GM19193 (cell line): Measurements from ENCODE around the gene PIGS.
A peak's percentile ranks its signal among the peaks of the same experiment; 100 is the strongest.

Experiments used
- POLR2A ChIP-seq: IDR thresholded peaks from 4 replicates; pipeline ENCODE4 v1.6.1; 2011; ENCODE audit not compliant: insufficient read depth, insufficient read length; ENCODE audit errors: extremely low read depth

Gene PIGS

DNA sequence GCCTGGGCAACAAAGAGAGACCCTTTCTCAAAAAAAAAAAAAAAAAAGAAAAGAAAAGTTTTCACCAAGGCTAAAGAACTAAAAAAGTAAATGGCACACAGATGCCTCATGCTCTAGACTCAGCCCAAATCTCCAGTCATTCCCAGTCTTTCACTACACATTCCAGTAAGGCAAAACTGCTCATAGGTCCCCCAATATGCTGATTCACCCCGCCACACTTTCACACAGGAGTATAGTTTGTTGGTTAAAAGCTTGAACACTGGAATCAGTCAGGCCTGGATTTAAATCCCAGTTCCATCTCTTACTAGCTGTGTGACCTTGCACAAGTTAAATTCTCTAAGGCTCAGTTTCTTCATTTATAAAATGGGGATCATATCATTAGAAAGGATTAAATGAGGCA lies 1.9 kb downstream of the PIGS start:
- TF ChIP-seq POLR2A: no peak

DNA sequence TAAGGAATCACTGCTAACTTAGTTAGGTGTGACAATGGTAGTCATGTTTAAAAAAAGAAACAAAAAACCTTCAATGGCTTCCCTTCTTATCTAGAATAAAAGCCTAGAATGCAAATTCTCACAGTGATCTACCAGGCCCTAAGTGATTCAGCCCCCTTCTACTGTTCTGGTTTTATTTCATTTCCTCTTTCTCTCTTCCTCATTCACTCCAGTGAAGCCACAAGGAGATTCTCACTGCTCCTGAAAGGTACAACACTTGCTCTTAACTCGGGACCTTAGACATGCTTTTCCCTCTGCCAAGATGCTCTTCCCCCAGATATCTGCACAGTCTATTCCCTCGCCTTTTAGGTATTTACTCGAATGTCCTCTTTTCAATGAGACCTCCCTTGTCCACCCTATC lies 3.7 kb downstream of the PIGS start:
- no peak for TF ChIP-seq POLR2A

DNA sequence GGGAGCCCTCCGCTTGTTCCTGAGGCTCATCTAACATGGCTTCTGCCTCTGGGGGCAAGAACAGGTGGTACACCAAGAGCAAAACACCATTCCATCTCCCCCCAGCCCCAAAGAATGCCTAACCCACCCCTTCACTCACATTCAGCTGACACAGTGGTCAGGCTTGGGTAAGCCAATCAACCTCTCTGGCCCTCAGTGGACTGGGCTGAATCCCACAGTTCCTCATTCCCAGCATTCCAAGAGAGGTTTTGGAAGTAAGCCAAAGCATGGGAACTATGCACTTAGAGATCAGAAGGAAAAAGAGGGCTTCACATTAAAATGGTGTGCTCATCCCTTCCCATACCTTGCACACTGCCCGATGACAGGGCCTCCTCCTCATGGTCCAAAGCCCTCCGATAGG lies 7.8 kb downstream of the PIGS start:
- no peak for TF ChIP-seq POLR2A

DNA sequence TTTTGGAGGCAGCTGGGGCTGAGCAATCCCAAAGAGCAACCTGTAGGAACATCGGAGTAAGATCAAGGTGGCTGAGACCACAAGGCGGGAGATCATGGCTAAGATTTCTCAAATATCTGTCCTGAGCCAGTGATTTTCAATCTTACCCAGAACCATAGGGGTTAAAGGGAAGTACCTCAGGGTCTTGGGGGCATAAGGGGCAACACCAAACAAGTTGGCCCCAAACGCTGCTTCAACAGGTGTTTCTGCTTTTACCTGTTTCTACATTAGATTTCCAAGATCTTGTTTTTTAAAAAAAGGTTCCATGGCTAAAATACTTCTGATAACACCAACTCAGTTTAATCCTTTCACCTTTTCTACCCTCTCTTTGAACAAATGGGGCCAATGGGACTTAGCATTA lies 16.3 kb downstream of the PIGS start:
- no peak for TF ChIP-seq POLR2A

- TF ChIP-seq POLR2A: no peak
These were observed 16.8 kb downstream of the PIGS start for GRCh38 chr17:28554565-28554964.

GRCh38 chr17:28553000-28553505 lies 18.3 kb downstream of the PIGS start:
- TF ChIP-seq POLR2A: no peak

DNA sequence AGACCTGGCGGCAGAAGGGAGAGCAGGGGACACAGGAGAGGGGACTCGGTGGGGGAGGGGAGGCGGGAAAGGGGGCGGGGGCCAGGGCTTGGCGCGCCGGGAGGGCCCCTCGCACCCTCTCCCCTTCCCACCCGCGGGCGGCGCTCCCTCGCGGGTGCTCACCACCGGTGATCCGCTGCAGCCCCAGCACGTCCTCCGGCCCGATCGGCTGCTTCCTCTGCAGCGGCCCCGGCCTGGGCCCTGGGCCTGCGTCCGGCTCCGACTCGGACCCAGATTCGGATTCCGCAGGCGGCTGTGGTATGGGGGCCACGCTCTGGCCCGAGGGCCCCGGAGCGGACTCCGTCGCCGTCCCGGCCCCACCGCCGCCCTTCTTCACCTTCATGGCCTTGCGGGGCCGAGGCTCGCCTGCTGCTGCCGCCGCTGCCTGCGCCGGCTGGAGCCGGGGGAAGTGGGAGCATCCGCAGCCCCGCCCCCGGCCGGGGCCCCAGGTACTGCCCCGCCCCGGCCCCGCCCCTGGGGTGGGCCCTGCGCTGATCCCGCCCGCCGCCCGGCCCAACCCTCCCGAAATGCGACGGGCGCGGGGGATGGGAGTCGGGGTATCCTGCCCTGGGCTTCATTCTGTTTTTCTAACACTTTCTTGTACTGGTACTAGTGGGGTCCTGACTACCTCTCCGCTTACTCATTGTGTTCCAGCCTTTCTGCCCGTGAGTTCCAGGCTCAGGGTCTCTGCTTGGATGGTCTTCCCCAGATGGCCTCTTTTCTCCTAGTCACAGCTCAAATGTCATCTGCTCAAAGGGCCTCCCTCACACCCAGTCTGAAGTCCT lies 18.9 kb downstream of the PIGS start, which contains the start of gene UNC119:
UNC119 (minus strand) TSS at position 449 of the 824 bp plus-strand sequence; CDS start at position 382, 67 bp downstream.
- TF ChIP-seq POLR2A: peak; percentile 87

DNA sequence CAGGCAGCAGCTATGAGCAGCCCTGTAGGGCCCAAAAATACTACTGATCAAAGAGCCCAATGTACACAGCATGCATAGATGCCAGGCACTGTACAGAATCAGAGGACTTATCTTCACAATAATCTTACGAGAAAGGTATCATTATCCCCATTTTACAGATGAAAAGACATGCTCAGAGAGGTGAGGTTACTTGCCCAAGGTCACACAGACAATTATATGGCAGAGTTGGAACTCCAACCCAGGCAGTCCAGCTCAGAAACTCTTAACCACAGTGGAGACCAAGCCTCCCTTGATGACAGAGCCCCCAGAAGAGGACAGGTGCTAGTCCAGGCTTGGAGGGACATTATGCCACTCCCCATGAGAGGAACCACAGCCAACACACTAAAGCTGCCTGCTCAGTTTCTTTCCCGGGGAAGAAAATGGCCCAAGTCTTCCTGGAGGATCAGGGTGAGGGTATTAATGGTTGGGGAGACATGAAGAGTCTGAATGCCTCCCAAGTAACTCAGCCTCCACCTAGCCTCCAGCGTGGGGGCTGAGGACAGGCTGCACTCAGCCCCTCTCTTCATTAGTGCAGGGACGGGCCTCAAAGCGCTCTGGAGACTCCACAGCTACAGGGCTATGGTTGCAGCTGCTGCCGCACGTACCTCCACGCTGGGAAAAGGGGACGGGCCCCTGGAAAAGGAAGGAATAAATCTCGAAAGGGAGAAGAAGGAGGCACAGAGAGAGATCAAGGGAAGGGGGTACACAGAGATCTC lies 19.7 kb downstream of the PIGS start:
- TF ChIP-seq POLR2A: no peak

- no peak for TF ChIP-seq POLR2A
These were observed 20.5 kb downstream of the PIGS start for GRCh38 chr17:28550858-28551257.

GRCh38 chr17:28549236-28550132 lies 21.8 kb downstream of the PIGS start:
- TF ChIP-seq POLR2A: peak; percentile 52

- TF ChIP-seq POLR2A: no peak
These were observed 22.8 kb downstream of the PIGS start for GRCh38 chr17:28548417-28549130.

- TF ChIP-seq POLR2A: peak; percentile 26
These were observed 23.5 kb downstream of the PIGS start for GRCh38 chr17:28547623-28548416.

DNA sequence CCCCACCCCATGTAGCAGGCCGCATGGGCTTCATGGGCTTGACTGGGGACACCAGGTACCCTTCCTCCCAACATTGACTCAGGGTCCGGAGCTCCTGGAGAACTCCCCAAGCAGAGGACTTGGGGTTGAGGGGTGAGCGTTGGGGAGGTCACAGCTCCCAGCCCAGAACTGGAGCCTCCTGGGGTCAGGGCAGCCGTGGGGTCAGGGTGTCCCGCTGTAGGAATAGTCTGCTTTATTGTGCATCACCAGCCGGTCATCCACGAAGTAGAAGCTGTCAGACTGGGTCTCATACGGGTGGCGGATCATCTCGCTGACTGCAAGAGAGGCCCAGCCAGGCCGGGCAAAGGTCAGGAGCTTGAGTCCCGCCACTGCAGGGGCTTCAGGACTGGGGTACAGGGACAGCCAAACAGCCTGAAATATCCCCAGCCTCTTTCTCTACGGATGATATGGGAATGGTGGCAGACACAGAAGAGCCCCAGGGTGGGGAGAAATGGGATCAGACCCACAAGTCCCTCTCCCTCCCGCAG lies 24.2 kb downstream of the PIGS start:
- no peak for TF ChIP-seq POLR2A
